GM18519 (cell line): ENCODE results near the gene USP3.

Experiments
- ATAC-seq: cut with Tn5 transposase; IDR thresholded peaks from one replicate; pipeline ENCODE4 v1.9.1; 2021; ENCODE audit warnings: mild to moderate bottlenecking, moderate library complexity; ENCODE audit not compliant: unreplicated experiment, low FRiP score

USP3 gene

GRCh38 chr15:63494408-63494807, 10.0 kb upstream of the USP3 start:
- no peak for ATAC-seq

GRCh38 chr15:63495343-63495742, 9.1 kb upstream of the USP3 start:
- no peak for ATAC-seq

GRCh38 chr15:63495780-63496488, 8.5 kb upstream of the USP3 start:
- no peak for ATAC-seq

GRCh38 chr15:63497642-63498467, 6.5 kb upstream of the USP3 start:
- ATAC-seq: no peak

GRCh38 chr15:63499175-63499549, 5.2 kb upstream of the USP3 start:
- no peak for ATAC-seq

GRCh38 chr15:63499611-63500010, 4.8 kb upstream of the USP3 start:
- ATAC-seq: no peak

- ATAC-seq: no peak
Measured at GRCh38 chr15:63500265-63501250, 3.8 kb upstream of the USP3 start.

- ATAC-seq: no peak
Measured at GRCh38 chr15:63501256-63502089, 2.9 kb upstream of the USP3 start.

- no peak for ATAC-seq
Measured at GRCh38 chr15:63502137-63502766, 2.1 kb upstream of the USP3 start.

- no peak for ATAC-seq
Measured at GRCh38 chr15:63502843-63503738, 1.3 kb upstream of the USP3 start.

- peak; percentile 18 for ATAC-seq
Measured at GRCh38 chr15:63503739-63504246, 600 bp upstream of the USP3 start.

GRCh38 chr15:63504979-63505841, 817 bp downstream of the USP3 start:
- peak; percentile 9 for ATAC-seq

GRCh38 chr15:63505842-63506222, 1.4 kb downstream of the USP3 start:
- ATAC-seq: no peak

GRCh38 chr15:63506537-63507035, 2.2 kb downstream of the USP3 start:
- no peak for ATAC-seq

- ATAC-seq: no peak
Measured at GRCh38 chr15:63507878-63508818, 3.8 kb downstream of the USP3 start.
